ENCODE measurements around the gene GREM2.

Gene GREM2

GRCh38 chr1:240562111-240562590, 49.8 kb downstream of the GREM2 start:
- Histone ChIP-seq H3K4me3 (ENCODE audit: extremely low read depth, insufficient read depth, low read length, poor library complexity, severe bottlenecking) (no peak overlapping the region), H3K36me3 (ENCODE audit: control insufficient read depth, insufficient read depth, low read length) (no peaks in the 10 kb centered on the region), H3K9me3 (ENCODE audit: control insufficient read depth, low read length) (no peaks in the 10 kb centered on the region), H3K27ac (ENCODE audit: low read depth, low read length, severe bottlenecking) (no peak overlapping the region), H3K4me1 (ENCODE audit: control insufficient read depth, insufficient read depth, low read length, poor library complexity, severe bottlenecking) (no peaks in the 10 kb centered on the region)
- WGBS, 2 experiments (ENCODE audit: insufficient coverage in 2 of 2), result 84 to 89% methylated on average over 7 of the region's 7 CpGs

- Histone ChIP-seq H3K36me3 (ENCODE audit: control insufficient read depth, insufficient read depth, low read length) (no peaks in the 10 kb centered on the region), H3K9me3 (ENCODE audit: control insufficient read depth, low read length) (no peaks in the 10 kb centered on the region), H3K4me1 (ENCODE audit: control insufficient read depth, insufficient read depth, low read length, poor library complexity, severe bottlenecking) (peaks cover 3% of the 10 kb centered on the region), H3K27ac (ENCODE audit: low read depth, low read length, severe bottlenecking) (no peak overlapping the region), H3K4me3 (ENCODE audit: extremely low read depth, insufficient read depth, low read length, poor library complexity, severe bottlenecking) (no peak overlapping the region)
- WGBS, 2 experiments (ENCODE audit: insufficient coverage in 2 of 2), result 95 to 97% methylated on average over 5 of the region's 5 CpGs
Measured at GRCh38 chr1:240559781-240560180, 52.2 kb downstream of the GREM2 start.

GRCh38 chr1:240555524-240555923, 56.4 kb downstream of the GREM2 start:
- no peaks in the 10 kb centered on the region for H3K36me3 ChIP-seq (ENCODE audit: control insufficient read depth, insufficient read depth, low read length)
- no peak overlapping the region for H3K27ac ChIP-seq (ENCODE audit: low read depth, low read length, severe bottlenecking)
- no peaks in the 10 kb centered on the region for H3K9me3 ChIP-seq (ENCODE audit: control insufficient read depth, low read length)
- peaks cover 3% of the 10 kb centered on the region for H3K4me1 ChIP-seq (ENCODE audit: control insufficient read depth, insufficient read depth, low read length, poor library complexity, severe bottlenecking)
- WGBS, 2 experiments (ENCODE audit: insufficient coverage in 2 of 2), result 93 to 100% methylated on average over 2 of the region's 2 CpGs
- no peak overlapping the region for H3K4me3 ChIP-seq (ENCODE audit: extremely low read depth, insufficient read depth, low read length, poor library complexity, severe bottlenecking)

- WGBS, 2 experiments (ENCODE audit: insufficient coverage in 2 of 2), result 80 to 100% methylated on average over 1 to 2 of the region's 2 CpGs
- H3K36me3 ChIP-seq (ENCODE audit: control insufficient read depth, insufficient read depth, low read length), result no peaks in the 10 kb centered on the region
- H3K4me1 ChIP-seq (ENCODE audit: control insufficient read depth, insufficient read depth, low read length, poor library complexity, severe bottlenecking), result peaks cover 3% of the 10 kb centered on the region
- no peak overlapping the region for H3K4me3 ChIP-seq (ENCODE audit: extremely low read depth, insufficient read depth, low read length, poor library complexity, severe bottlenecking)
- H3K27ac ChIP-seq (ENCODE audit: low read depth, low read length, severe bottlenecking), result no peak overlapping the region
- no peaks in the 10 kb centered on the region for H3K9me3 ChIP-seq (ENCODE audit: control insufficient read depth, low read length)
Measured at GRCh38 chr1:240553351-240553750, 58.6 kb downstream of the GREM2 start.

GRCh38 chr1:240539769-240540414, 72.1 kb downstream of the GREM2 start:
- WGBS, 2 experiments (ENCODE audit: insufficient coverage in 2 of 2), result 63 to 75% methylated on average over 1 of the region's 3 CpGs
- H3K4me3 ChIP-seq (ENCODE audit: extremely low read depth, insufficient read depth, low read length, poor library complexity, severe bottlenecking), result no peak overlapping the region
- no peaks in the 10 kb centered on the region for H3K4me1 ChIP-seq (ENCODE audit: control insufficient read depth, insufficient read depth, low read length, poor library complexity, severe bottlenecking)
- H3K27ac ChIP-seq (ENCODE audit: low read depth, low read length, severe bottlenecking), result no peak overlapping the region
- no peaks in the 10 kb centered on the region for H3K36me3 ChIP-seq (ENCODE audit: control insufficient read depth, insufficient read depth, low read length)
- no peaks in the 10 kb centered on the region for H3K9me3 ChIP-seq (ENCODE audit: control insufficient read depth, low read length)

- H3K9me3 ChIP-seq (ENCODE audit: control insufficient read depth, low read length), result no peaks in the 10 kb centered on the region
- no peak overlapping the region for H3K27ac ChIP-seq (ENCODE audit: low read depth, low read length, severe bottlenecking)
- no peaks in the 10 kb centered on the region for H3K36me3 ChIP-seq (ENCODE audit: control insufficient read depth, insufficient read depth, low read length)
- 100% methylated on average over 1 of the region's 3 CpGs; no CpG with 5 or more reads in 1 of the 2 experiments for WGBS, 2 experiments (ENCODE audit: insufficient coverage in 2 of 2)
- no peaks in the 10 kb centered on the region for H3K4me1 ChIP-seq (ENCODE audit: control insufficient read depth, insufficient read depth, low read length, poor library complexity, severe bottlenecking)
- no peak overlapping the region for H3K4me3 ChIP-seq (ENCODE audit: extremely low read depth, insufficient read depth, low read length, poor library complexity, severe bottlenecking)
Measured at GRCh38 chr1:240538776-240539430, 73.1 kb downstream of the GREM2 start.

- Histone ChIP-seq H3K36me3 (ENCODE audit: control insufficient read depth, insufficient read depth, low read length) (no peaks in the 10 kb centered on the region), H3K4me1 (ENCODE audit: control insufficient read depth, insufficient read depth, low read length, poor library complexity, severe bottlenecking) (no peaks in the 10 kb centered on the region), H3K9me3 (ENCODE audit: control insufficient read depth, low read length) (no peaks in the 10 kb centered on the region), H3K27ac (ENCODE audit: low read depth, low read length, severe bottlenecking) (no peak overlapping the region), H3K4me3 (ENCODE audit: extremely low read depth, insufficient read depth, low read length, poor library complexity, severe bottlenecking) (no peak overlapping the region)
- 100% methylated on average over 1 of the region's 2 CpGs for WGBS, 2 experiments (ENCODE audit: insufficient coverage in 2 of 2)
Measured at GRCh38 chr1:240533154-240533780, 78.7 kb downstream of the GREM2 start.

GRCh38 chr1:240528591-240528990, 83.4 kb downstream of the GREM2 start:
- Histone ChIP-seq H3K9me3 (ENCODE audit: control insufficient read depth, low read length) (no peaks in the 10 kb centered on the region), H3K27ac (ENCODE audit: low read depth, low read length, severe bottlenecking) (no peak overlapping the region), H3K4me3 (ENCODE audit: extremely low read depth, insufficient read depth, low read length, poor library complexity, severe bottlenecking) (no peak overlapping the region), H3K4me1 (ENCODE audit: control insufficient read depth, insufficient read depth, low read length, poor library complexity, severe bottlenecking) (no peaks in the 10 kb centered on the region), H3K36me3 (ENCODE audit: control insufficient read depth, insufficient read depth, low read length) (no peaks in the 10 kb centered on the region)
- WGBS, 2 experiments (ENCODE audit: insufficient coverage in 2 of 2), result 86 to 94% methylated on average over 7 to 8 of the region's 9 CpGs

GRCh38 chr1:240527086-240527485, 84.9 kb downstream of the GREM2 start:
- WGBS, 2 experiments (ENCODE audit: insufficient coverage in 2 of 2), result 60 to 100% methylated on average over 1 of the region's 1 CpG
- no peak overlapping the region for H3K4me3 ChIP-seq (ENCODE audit: extremely low read depth, insufficient read depth, low read length, poor library complexity, severe bottlenecking)

GRCh38 chr1:240526312-240526711, 85.6 kb downstream of the GREM2 start:
- H3K4me1 ChIP-seq (ENCODE audit: control insufficient read depth, insufficient read depth, low read length, poor library complexity, severe bottlenecking), result no peaks in the 10 kb centered on the region
- WGBS, 2 experiments (ENCODE audit: insufficient coverage in 2 of 2), result 88 to 89% methylated on average over 5 to 6 of the region's 7 CpGs

More at GRCh38 chr1:240527086-240527485, 84.9 kb downstream of the GREM2 start:
- Histone ChIP-seq H3K27ac (ENCODE audit: low read depth, low read length, severe bottlenecking) (no peak overlapping the region), H3K36me3 (ENCODE audit: control insufficient read depth, insufficient read depth, low read length) (no peaks in the 10 kb centered on the region), H3K4me1 (ENCODE audit: control insufficient read depth, insufficient read depth, low read length, poor library complexity, severe bottlenecking) (no peaks in the 10 kb centered on the region), H3K9me3 (ENCODE audit: control insufficient read depth, low read length) (no peaks in the 10 kb centered on the region)

More at GRCh38 chr1:240526312-240526711, 85.6 kb downstream of the GREM2 start:
- Histone ChIP-seq H3K9me3 (ENCODE audit: control insufficient read depth, low read length) (no peaks in the 10 kb centered on the region), H3K4me3 (ENCODE audit: extremely low read depth, insufficient read depth, low read length, poor library complexity, severe bottlenecking) (no peak overlapping the region), H3K36me3 (ENCODE audit: control insufficient read depth, insufficient read depth, low read length) (no peaks in the 10 kb centered on the region), H3K27ac (ENCODE audit: low read depth, low read length, severe bottlenecking) (no peak overlapping the region)

Measured in mesodermal cell (in vitro differentiated cells).